NCI-H187 treated with DMSO at 0.1 percent for 48 hours (cell line): ENCODE measurements around the gene TNIP1.

Source experiments
- DNase-seq: peaks from one replicate; lab custom pipeline; 2025; lab: John Stamatoyannopoulos, UW

Gene TNIP1

DNA sequence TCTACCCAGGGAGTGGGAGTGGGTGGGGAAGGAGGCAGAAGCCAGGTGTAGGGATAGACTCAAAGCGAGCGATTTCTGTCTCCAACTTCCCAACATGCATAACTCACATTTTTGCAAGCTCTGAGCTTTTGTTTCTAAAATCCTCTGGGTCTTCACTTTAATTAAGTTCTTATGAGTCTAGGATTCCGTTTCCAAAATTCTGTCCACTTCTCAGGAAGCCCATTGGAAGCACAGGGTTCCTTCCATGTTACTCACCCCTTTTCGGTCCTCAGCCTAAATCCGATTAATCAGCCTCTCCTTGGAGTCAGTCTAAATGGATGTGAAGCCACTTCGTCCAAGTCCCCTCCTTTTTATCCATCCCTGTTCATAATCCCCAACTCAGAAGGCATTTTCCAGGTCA is 59.1 kb downstream of the TNIP1 start:
- no peak for DNase-seq

DNA sequence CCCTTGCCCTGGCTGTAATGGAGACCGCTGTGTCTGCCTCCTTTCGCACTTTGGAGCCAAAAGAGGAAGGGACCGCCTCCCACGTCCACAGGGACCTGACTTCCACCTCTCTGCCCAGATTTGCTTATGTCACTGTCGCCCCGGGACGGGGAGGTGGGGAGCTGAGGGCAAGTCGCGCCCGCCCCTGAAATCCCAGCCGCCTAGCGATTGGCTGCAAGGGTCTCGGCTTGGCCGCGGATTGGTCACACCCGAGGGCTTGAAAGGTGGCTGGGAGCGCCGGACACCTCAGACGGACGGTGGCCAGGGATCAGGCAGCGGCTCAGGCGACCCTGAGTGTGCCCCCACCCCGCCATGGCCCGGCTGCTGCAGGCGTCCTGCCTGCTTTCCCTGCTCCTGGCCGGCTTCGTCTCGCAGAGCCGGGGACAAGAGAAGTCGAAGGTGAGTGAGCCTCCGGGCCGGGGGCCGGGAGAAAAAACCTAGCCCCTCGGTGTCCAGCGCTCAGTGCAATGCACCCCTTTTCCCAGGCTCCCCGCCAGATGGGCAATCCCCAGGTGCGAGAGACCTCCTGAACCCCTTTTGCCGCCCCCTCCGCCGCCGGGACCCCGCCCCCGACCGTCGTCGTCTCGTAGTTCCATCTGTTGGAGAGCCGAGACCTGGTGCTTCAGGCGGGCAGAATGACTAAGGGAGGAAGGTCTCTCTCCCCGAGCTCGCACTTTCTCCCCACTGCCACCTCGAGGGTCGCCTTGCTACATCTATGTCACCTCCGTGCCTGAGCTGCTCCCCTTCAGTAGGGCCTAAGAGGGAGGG is 60.3 kb downstream of the TNIP1 start, which contains the start of gene GPX3:
GPX3 (plus strand) TSS at position 288 of the 807 bp plus-strand sequence; CDS start at position 352, 64 bp downstream.
- DNase-seq, result no peak

DNA sequence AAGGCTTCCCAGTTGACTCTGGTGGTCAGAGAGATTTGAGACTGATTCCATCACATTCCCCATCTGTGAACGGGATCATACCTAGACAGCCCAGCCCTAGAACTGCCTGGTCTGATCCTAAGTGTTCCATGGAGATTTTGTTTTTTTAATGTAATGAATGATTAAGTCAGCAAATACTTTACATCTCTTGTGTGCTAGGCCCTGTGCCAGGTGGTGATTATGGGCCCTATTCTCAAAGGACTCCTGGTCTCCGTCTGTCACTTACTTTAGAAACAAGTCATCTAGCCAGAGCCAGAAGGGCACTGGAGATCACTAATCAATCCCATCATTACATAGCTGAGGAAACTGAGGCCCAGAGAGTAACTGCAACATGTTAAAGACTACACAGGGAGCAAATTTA is 61.5 kb downstream of the TNIP1 start:
- no peak for DNase-seq

DNA sequence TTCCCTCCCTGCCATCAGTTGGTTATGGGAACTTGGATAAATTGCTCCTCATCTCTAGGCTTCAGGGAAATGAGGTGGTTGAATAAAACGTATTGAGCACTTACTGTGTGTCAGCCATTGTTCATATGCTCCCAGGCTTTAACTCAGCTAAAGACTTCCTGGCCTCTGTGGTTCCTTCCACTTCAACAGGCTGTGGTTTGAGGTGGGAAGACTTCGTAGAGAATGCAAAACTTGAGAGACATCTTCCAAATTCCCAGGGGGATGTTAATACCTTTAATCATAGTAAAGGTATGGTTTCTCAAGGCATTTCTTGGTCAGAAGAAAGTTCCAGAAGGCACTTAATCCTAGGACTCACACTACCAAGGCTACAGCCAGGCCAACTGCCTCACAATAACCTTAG is 62.0 kb downstream of the TNIP1 start:
- no peak for DNase-seq

DNA sequence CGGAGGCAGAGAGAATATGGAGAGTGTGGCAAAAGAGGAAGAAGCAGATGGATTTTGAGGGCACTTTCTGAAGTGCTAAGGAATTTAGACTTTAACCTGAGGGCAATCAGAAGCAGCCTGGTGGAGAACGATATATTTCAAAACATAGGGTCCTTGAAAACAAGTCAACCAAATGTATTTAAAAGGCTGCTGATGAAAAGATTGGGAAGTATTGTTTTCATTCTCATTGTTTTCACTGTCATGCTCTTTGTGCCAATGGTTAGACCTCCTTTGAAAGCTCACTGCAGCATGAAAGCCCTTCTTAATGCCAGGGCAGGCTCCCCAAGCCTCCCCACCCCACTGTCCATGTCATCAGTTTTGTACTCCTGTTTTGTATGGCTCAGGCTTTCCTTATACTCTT is 62.9 kb downstream of the TNIP1 start:
- DNase-seq, result no peak

DNA sequence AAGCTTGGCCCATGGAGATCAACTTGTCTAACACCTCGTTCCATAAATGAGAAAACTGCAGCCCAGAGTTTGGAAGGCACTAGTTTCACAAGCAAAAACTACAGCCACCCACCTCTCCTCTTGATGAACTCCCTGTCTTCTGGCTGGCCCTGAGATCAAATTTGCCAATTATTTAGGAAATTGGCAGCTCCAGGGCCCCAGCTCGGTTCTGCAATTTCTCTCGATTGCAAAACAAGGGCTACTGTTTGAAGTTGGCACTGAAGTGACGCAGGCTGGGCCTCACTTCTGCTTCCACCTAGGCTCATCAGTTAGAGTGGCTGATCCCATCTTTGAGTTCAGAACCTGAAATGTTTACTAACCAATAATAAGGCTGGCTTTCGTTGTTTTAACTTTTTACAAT is 64.1 kb downstream of the TNIP1 start:
- no peak for DNase-seq

DNA sequence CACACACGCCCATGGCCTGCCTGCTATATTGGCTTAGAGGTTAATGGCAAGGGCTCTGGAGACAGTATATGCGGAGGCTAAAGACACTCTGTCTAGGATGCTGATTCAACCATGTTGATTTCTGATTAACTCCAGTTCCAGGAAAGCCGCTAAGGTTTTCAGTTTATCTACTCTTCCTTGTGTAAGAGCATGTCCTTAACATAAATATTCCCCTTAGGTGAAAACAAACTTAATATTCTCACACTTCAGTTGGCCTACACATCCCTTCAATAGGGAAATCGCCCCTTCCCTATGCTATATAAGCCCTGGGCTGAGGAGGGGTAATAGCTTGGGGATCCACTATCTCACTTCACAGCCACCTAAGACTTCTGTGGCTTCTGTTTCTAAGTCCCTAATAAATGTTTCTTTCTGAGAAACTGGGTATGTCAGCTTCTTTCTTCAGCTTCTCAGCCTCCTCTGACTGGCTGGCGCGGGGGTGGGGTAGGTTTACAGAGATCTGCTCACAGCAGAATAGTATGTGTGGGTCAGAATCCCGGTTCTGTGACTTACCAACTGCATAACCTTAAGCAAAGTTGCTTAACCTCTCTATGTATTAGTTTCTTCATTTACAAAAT is 64.8 kb downstream of the TNIP1 start:
- no peak for DNase-seq

DNA sequence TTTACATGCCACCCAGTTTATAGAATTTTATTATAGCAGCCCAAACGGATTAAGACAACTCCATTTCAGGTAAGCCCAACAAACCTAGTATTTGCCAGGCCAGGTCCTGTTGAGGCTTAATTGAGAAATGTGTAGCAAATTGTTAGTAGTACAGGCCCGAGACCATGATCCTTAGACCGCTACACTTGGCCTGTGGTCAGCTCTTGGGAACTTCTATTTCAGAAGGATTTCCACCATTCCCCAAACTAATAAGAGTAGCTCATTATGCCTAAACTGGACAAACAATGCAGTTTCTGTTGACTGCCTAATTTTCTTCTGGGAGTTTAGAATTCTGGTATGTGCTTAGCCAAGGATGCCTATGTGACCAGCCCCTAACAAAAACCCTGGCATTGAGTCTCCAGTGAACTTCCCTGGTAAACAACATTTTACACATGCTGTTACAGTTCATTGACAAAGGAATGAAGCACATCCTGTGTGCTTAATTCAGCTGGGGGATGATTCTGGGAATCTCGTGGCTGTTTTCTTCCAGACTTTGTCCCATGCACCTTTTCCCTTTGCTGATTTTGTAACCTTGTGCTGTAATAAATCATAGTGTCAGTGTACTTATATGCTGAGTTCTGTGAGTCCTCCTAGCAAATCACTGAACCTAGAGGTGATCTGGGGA is 66.0 kb downstream of the TNIP1 start:
- no peak for DNase-seq

DNA sequence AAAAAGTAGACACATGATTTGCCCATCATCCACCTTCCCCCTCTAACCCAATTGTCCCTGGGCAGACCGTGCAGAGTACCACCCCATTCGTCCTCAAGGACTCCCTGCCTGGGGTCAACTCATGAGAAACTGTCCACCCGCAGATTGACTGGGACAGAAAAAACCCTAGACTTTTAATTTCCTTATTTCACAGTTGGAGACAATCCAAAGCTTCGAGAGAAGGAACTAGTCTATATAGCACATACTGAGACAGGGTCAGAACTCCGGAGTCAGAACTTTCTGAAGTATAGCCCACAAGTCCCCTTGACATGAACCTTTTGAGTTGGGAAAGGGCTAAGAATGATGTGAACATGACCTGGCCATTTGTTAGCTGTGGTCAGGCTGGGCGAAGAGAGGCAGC is 68.0 kb downstream of the TNIP1 start:
- no peak for DNase-seq

DNA sequence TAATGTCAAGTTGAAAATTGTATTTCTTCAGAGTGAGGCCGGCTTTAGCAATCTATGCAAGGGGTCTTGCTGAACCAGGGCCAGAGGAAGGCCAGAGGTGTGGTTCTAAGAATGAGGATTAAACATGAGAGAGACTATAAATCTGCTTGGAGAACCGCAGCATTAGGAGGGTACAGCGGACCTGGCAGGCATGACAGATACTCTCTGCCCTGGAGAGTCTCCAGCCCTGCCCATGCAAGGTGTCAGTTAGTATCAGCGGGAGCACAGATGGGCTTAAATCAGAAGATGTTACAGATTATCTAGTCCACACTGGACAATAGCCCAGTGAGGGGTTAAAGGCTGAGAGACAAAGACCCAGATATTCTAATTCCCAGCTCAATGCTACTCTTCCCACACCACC is 71.9 kb downstream of the TNIP1 start:
- DNase-seq, result no peak

DNA sequence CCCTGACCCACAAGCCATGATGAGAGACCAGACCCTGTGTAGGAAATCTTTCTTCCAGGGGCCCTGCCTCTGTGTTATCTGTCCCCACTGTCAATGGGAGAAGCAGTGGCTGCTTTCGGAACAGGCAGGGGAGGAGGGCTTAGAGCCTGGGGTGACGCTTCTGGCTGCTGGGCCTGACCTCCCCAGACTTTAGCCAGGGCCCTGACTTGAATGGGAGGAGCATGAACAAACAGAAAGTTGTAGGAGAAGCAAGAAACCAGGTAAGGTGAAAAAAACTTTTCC is 72.7 kb downstream of the TNIP1 start:
- no peak for DNase-seq

DNA sequence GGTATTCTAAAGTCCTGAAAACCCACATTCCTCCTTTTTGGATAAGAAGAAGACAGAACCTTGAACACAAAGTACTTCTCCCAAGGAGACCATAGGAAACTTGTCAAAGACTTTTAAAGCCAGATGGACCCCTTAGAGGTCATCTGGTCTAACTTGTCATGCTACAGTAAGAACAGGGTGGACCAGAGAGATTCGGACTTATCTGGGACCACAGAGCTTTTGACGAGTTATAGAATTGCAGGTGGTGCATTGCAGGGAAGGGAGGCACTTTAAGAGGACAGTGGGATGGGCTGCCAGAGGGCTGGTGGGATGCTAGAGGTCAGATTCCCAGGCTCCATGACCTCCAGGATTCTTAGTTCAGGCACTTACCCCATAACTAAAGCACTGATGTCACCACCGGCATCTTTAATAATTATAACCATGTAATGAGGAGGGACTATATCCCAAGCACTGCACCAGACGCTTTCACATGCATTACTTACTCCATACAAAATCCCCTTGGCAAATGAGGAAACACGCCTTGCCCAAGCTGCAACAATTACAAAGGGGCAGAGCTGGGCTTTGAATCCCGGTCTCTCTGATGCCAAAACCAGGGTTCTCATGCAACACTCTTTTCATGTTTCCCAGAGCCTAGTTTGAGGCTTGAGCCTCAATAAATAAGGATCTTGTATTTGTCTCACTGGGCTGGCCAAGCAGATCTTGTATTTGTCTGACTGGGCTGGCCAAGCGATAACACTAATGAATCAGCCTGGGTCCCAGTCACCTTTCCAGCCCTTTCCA is 73.2 kb downstream of the TNIP1 start:
- DNase-seq, result no peak

DNA sequence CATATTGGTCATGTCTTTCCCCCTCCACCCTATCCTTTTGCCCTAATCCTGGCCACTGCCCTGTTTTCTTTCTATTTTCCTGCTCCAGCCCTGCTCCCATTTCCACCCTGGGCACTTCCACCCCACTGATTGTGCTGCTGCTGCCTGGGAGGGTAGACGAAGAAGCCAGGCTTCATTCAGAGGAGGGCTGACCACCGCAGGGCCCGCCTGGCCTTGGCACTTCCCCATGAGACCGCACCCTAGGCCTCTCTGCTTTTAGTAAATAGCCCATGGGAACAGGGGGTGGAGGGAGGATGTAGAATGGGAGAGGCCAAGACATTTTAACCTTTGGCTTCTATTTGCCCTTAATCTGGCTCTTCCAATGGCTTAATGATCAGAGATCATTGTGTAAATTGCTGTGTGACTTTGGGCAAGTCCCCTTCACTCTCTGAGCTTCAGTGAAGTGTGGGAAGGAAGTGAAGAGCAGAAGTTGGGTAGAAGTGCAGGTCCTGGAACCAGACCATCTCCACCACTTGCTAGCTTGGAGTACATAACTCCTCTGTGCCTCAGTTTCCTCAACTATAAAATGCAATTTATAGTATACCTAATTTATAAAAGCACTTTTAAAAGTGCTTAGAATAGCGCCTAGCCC is 74.0 kb downstream of the TNIP1 start:
- no peak for DNase-seq

DNA sequence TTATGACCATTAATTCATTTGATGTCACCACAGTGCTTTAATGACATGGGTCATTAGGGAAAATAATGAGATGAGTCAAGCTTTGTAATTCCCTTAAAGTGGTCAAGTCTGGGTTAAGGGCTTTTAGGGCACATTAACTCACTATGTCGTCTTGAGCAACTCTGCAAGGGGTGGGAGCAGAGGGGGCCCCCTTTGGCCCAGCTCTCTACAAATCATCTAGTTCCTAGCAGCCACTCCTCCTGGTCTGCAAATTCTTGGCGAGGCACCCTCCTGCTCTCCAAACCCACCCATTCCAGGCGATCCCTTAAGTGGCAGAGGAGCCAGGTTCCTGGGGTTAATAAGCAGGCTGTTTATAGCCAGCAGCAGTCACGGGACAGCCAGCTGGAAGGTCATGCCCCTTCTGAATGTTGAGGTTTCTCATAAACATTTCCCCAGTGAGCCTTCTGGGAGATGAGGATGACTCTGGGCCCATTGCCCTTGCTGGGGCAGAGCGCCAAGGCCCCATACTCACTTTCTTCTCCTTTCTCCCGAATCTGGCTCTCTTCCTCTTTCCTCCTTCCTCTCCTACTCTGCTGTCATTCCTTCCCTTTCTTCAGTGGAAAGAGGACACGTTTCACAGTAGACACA is 74.8 kb downstream of the TNIP1 start:
- no peak for DNase-seq

DNA sequence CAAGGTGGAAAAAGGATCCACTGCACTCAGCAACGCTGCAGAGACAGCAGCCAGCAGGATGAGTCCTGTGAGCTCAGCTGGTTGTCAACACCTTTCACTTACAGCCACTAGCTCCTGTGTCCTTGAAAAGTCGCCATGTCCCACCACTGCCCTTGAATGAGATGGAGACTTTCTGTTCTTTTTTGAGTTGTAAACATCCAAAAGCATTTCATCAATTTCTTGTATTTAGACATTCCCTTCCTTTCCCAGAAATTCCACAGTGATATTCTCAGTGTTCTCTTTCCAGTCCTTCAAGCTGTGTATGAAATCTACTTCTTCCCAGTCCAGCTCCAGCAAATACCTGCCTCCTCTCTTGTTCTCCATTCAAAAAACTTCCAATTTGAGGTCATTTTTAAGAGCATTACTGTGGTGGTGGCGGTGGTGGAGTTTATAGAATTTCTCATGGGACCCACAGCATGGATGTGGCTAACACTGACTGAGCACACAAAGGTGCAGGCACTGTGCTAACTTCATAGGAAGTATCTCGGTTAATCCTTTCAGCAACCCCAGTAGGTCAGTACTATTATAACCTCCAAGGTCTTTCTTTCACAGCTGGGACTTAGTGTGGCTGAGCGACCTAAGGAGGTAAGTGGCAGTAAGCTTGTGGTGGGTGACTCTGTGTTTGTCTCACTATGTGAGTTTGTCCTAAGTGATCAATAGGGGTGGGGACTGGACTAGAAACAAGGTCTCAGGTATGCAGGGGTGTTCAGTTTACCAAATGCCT is 75.5 kb downstream of the TNIP1 start:
- DNase-seq, result no peak

DNA sequence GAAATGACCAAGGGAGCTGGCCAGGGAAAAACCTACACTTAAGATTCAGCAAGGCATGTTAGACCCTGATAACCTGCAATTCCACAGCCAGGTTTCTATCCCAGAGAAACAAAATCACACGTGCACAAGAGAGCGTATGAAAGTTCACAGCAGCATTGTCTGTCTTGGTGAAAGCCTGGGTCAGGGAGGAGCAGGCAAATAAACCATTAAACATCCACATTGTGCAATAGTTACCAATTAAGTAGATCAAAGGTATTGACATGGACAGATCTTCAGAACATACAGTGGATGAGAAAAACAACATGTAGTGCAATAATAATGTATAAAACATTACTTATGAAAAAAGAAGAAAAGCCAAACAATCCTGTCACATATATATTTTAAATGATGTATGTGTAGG is 76.3 kb downstream of the TNIP1 start:
- no peak for DNase-seq

DNA sequence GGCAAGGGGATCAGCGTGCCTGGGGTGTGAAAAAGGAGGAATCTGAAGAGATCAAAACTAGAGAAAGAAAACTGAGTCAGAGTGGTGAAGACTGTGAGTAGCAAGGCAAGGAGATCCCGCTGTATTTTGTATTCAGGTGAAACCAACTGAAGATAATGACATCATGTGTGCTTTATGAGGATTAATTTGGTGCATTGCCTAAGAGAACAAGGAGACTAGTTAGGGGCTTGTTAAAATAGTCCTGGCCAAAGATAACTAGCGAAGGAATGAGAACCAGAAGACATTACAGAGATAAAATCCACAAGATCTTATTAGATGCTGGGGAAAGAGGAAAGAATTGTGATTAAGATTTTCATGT is 77.4 kb downstream of the TNIP1 start:
- DNase-seq, result no peak

DNA sequence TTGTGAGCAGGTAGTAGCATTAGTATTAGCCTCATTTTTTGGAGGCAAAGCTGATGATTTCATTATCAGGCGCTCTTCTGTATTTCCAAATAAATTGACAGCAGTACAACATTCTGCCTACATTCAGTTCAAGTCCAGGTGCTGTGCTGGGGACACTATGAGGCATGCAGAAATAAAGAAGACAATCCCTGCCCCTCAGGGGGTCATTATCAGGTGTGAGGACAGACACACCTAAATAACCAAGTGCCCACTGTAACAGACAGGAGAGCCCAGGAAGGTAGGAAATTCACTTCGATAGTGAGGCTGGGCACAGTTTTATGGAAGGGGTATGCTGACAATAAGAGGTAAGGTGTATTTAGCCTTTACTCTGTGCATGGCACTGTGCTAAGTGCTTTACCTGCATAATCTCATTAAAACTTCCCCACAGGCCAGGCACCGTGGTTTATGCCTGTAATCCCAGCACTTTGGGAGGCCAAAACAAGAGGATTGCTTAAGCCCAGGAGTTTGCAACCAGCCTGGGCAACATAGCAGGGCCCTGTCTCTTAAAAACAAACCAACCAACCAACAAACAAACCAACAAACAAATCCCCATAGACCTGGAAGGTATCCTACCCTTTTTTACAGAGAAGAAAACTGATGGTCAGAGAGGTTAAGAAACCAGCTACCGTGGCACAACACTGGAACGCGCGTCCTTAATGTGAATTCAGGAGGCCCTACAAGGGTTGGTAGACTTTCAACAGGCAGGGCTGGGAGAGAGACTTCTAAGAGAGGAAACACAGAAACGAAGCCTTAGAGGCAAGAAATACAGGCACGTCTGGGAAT is 77.9 kb downstream of the TNIP1 start:
- no peak for DNase-seq

DNA sequence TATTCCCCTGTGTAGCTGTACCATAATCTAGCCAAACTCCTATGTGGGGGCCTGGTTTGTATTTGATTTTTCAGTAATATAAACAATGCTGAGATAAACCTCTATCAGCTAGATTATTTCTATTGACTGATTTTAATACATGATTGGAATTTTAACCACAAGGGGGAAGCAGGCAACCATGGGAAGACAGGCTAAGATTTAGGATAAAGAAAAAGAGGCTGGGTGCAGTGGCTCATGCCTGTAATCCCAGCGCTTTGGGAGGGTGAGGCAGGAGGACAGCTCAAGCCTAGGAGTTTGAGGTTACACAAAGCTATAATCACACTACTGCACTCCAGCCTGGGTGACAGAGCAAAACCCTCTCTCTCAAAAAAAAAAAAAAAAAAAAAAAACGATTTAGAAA is 78.6 kb downstream of the TNIP1 start:
- no peak for DNase-seq

DNA sequence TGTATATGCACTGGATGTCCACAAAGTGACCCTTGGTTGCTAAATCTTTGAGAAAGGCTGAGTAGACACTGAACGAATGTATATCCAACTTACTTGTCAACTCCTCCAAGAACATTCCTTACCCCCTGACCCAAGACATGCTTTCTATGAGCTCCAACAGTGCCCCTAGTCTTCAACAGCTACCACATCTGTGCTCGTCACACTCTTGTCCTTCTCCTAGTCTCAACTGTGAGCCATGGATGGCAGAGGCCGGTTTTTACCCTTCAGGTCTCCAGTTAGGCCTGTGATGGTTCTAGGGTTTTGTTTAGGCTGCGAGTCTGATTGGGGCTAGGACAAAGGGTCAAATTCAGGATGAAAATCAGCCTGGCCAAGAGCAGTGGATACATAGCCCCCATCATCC is 79.4 kb downstream of the TNIP1 start:
- no peak for DNase-seq
